Activated CD8-positive, alpha-beta T cell treated with anti-CD3 and anti-CD28 coated beads for 36 hours (primary cell): Measurements from ENCODE around the gene CYFIP1. TPM values are rescaled to one million over a fixed set of nuclear protein-coding genes. Genes with fewer than 3 reads are reported as not detected.

ENCODE experiments used
- ATAC-seq: fragments of 200-7000 bp; cut with Tn5 transposase; one replicate; pipeline ENCODE4 v1.10.0; 2021; ENCODE audit warnings: mild to moderate bottlenecking, moderate library complexity
- CTCF ChIA-PET: fragments of 350-600 bp; sonication (Branson Sonifier 250); formaldehyde crosslinking; loops from one replicate; lab custom pipeline; 2021; ENCODE audit warnings: antibody characterized with exemption; lab: Charles Lee
- POLR2A ChIA-PET: fragments of 350-600 bp; sonication (Branson Sonifier 250); formaldehyde crosslinking; loops from one replicate; lab custom pipeline; 2021; ENCODE audit warnings: antibody characterized with exemption; lab: Charles Lee
- DNase-seq: peaks from one replicate; pipeline ENCODE4 v3.0.0-alpha.2; 2020
- H3K27ac Mint-ChIP-seq: one replicate; pipeline ENCODE4 v1.8.0; 2021; ENCODE audit warnings: mild to moderate bottlenecking, mixed read lengths
- H3K27me3 Mint-ChIP-seq: one replicate; pipeline ENCODE4 v1.8.0; 2021; ENCODE audit warnings: mixed read lengths
- H3K36me3 Mint-ChIP-seq: one replicate; pipeline ENCODE4 v1.8.0; 2021; ENCODE audit warnings: low read depth, mixed read lengths
- H3K4me1 Mint-ChIP-seq: one replicate; pipeline ENCODE4 v1.8.0; 2021; ENCODE audit warnings: low read depth, mixed read lengths
- H3K4me3 Mint-ChIP-seq: one replicate; pipeline ENCODE4 v1.8.0; 2021; ENCODE audit warnings: mild to moderate bottlenecking, moderate library complexity, mixed read lengths
- H3K9me3 Mint-ChIP-seq: one replicate; pipeline ENCODE4 v1.8.0; 2021; ENCODE audit warnings: mixed read lengths
- CTCF ChIP-seq: fragments of 200-600 bp; IDR thresholded peaks from one replicate; pipeline ENCODE4 v1.8.0; 2022; ENCODE audit warnings: antibody characterized with exemption, mild to moderate bottlenecking
- intact Hi-C: fragments of 100-400 bp; cut with micrococcal nuclease; formaldehyde crosslinking; loops from one replicate; pipeline ENCODE4 v1.10.0; 2022
- total RNA-seq, 2 experiments: library from RNA; stranded (reverse); gene quantifications; one replicate each; pipeline ENCODE4 v1.2.3, GENCODE V29; 2021

The CYFIP1 gene
- total RNA-seq, result 10 to 100 TPM; 10.4 to 11.6 TPM

GRCh38 chr15:22980189-22981050 is at the start of gene CYFIP1:
Gene CYFIP1, minus strand, starts transcription at chr15:22980368. Its CDS starts 33,083 bp downstream, at chr15:22947285.
- ChIA-PET POLR2A (interaction anchor here (0.6 to 1.2 kb wide), 2 partner anchors 59 kb away, joined by 3 read pairs; partner anchors contain the start of gene TUBGCP5), CTCF (interaction anchor here (1.3 kb wide), 1 partner anchor 59 kb away, joined by 3 read pairs; the partner anchor contains the start of gene TUBGCP5)
- peak; percentile 42 for ATAC-seq
- intact Hi-C loops, result no loop called here
- no peak for TF ChIP-seq CTCF
- H3K27ac Mint-ChIP-seq, result no peak within 1 kb of the TSS
- peaks cover 4% of the 10 kb centered on the region for H3K4me1 Mint-ChIP-seq
- H3K27me3 Mint-ChIP-seq, result peaks cover 13% of the 10 kb centered on the region
- peak; percentile 5 for DNase-seq
- no peaks in the 10 kb centered on the region for H3K36me3 Mint-ChIP-seq
- H3K4me3 Mint-ChIP-seq, result peak within 1 kb of the TSS; percentile 82
- no peaks in the 10 kb centered on the region for H3K9me3 Mint-ChIP-seq

GRCh38 chr15:23026218-23026617 is 46.0 kb upstream of the CYFIP1 start:
- H3K9me3 Mint-ChIP-seq, result no peaks in the 10 kb centered on the region
- H3K27me3 Mint-ChIP-seq, result no peaks in the 10 kb centered on the region
- ATAC-seq, result no peak
- no peak for TF ChIP-seq CTCF
- ChIA-PET CTCF (interaction anchor here (2.1 kb wide), 1 partner anchor 10 kb away, joined by 14 read pairs; no protein-coding TSS in a partner anchor), POLR2A (interaction anchor here (1.4 kb wide), 1 partner anchor 13 kb away, joined by 6 read pairs; the partner anchor contains the start of gene TUBGCP5)
- intact Hi-C loops, result no loop called here
- H3K36me3 Mint-ChIP-seq, result peaks cover 34% of the 10 kb centered on the region
- no peak for DNase-seq
- H3K27ac Mint-ChIP-seq, result no peak overlapping the region
- H3K4me3 Mint-ChIP-seq, result no peak overlapping the region
- H3K4me1 Mint-ChIP-seq, result no peaks in the 10 kb centered on the region

DNA sequence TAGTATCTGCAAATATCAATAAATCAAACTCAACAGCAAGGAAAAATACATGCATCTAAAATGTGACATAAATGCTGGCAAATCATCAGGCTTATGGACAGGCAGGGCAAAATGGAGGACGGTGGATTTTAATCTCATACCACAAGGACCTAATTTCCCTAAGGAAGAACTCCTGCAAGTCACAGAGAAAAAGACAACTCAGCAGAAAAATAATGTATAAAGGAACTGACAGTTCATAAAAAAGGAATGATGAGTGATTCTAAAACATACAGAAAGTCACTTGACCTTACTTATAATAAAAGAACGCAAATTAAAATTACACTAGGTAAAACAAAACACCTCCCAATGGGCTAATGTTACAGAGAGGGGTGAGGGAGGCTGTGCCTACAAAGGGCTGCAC is 42.0 kb upstream of the CYFIP1 start:
- no peak for TF ChIP-seq CTCF
- no peak for ATAC-seq
- H3K9me3 Mint-ChIP-seq, result no peaks in the 10 kb centered on the region
- intact Hi-C loops, result no loop called here
- H3K4me3 Mint-ChIP-seq, result no peak overlapping the region
- CTCF ChIA-PET, result interaction anchor here (2.8 kb wide), 1 partner anchor 14 kb away, joined by 12 read pairs; no protein-coding TSS in a partner anchor
- H3K4me1 Mint-ChIP-seq, result no peaks in the 10 kb centered on the region
- H3K27me3 Mint-ChIP-seq, result no peaks in the 10 kb centered on the region
- no peak for DNase-seq
- H3K27ac Mint-ChIP-seq, result no peak overlapping the region
- H3K36me3 Mint-ChIP-seq, result peaks cover 38% of the 10 kb centered on the region
- POLR2A ChIA-PET, result interaction anchor here (1.5 kb wide), 1 partner anchor 181 kb away, joined by 3 read pairs; no protein-coding TSS in a partner anchor

DNA sequence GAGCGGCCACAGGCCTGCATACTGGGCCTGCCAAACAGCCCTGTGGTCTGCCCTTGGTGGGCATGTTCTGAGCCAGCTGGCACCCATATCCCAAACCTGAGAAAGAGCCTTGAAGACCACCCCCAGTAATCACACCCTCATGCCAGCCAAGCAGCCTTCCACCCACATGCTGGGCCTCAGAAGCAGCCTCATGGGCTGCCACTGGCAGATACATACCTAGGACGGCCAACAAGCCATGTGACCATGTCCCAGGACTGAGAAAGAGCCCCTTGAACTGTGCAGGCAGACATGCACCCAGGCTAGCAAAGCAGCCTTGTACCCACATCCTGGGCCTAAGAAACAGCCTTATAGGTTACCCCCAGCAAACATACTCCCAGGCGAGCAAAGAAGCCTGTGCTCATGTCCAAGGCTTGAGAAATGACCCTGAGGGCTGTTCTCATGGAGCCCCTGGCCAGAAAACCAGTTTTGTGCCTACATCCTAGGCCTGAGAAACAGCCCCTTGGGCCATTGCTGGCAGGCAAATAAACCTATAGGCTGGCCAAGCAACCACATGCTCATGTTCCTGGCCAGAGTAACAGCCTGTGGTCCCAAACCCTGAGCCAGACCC is 34.3 kb upstream of the CYFIP1 start:
- intact Hi-C loops, result no loop called here
- no peak overlapping the region for H3K4me3 Mint-ChIP-seq
- peaks cover 44% of the 10 kb centered on the region for H3K36me3 Mint-ChIP-seq
- CTCF ChIA-PET, result no interaction called here
- TF ChIP-seq CTCF, result no peak
- no peak for DNase-seq
- no peaks in the 10 kb centered on the region for H3K4me1 Mint-ChIP-seq
- H3K27me3 Mint-ChIP-seq, result no peaks in the 10 kb centered on the region
- no peak overlapping the region for H3K27ac Mint-ChIP-seq
- H3K9me3 Mint-ChIP-seq, result no peaks in the 10 kb centered on the region
- ATAC-seq, result no peak
- POLR2A ChIA-PET, result no interaction called here
